ENCODE data around the gene SAMD10.
A peak's percentile ranks its signal among the peaks of the same experiment; 100 is the strongest.
"Not testable (repeated sequence)": the region's sequence is repeated elsewhere in the genome, so short reads cannot be mapped to it uniquely, and the experiment has no call there.

The SAMD10 gene

GRCh38 chr20:63968928-63969760 is 10.3 kb downstream of the SAMD10 start:
- DNase-seq, result no peak

GRCh38 chr20:63968136-63968927 is 11.1 kb downstream of the SAMD10 start:
- no peak for DNase-seq

- DNase-seq, result no peak
Observed at GRCh38 chr20:63967330-63968135, 11.9 kb downstream of the SAMD10 start.

- no peak for DNase-seq
Observed at GRCh38 chr20:63966944-63967322, 12.5 kb downstream of the SAMD10 start.

- DNase-seq, result no peak
Observed at GRCh38 chr20:63966172-63966943, 13.1 kb downstream of the SAMD10 start.

- DNase-seq, result no peak
Observed at GRCh38 chr20:63964412-63964811, 15.0 kb downstream of the SAMD10 start.

GRCh38 chr20:63963784-63964301 is 15.6 kb downstream of the SAMD10 start:
- no peak for DNase-seq

GRCh38 chr20:63963348-63963741 is 16.1 kb downstream of the SAMD10 start:
- no peak for DNase-seq

- no peak for DNase-seq
Observed at GRCh38 chr20:63962426-63963347, 16.8 kb downstream of the SAMD10 start.

- no peak for DNase-seq
Observed at GRCh38 chr20:63961664-63962425, 17.6 kb downstream of the SAMD10 start.

- not testable (repeated sequence) for DNase-seq
Observed at GRCh38 chr20:63960654-63961621, 18.5 kb downstream of the SAMD10 start.

GRCh38 chr20:63959699-63960075 is 19.8 kb downstream of the SAMD10 start:
- no peak for DNase-seq

GRCh38 chr20:63958964-63959698 is 20.3 kb downstream of the SAMD10 start:
- DNase-seq, result no peak

GRCh38 chr20:63958471-63958870 is 21.0 kb downstream of the SAMD10 start:
- no peak for DNase-seq

GRCh38 chr20:63957690-63958441 is 21.6 kb downstream of the SAMD10 start:
- DNase-seq, result no peak

GRCh38 chr20:63957004-63957689 is 22.3 kb downstream of the SAMD10 start:
- peak; percentile 54 for DNase-seq

- DNase-seq, result no peak
Observed at GRCh38 chr20:63956664-63957003, 22.8 kb downstream of the SAMD10 start.
